ENCODE data around the gene KIZ.
"Not testable (repeated sequence)": the region's sequence is repeated elsewhere in the genome, so short reads cannot be mapped to it uniquely, and the experiment has no call there.

Gene KIZ

DNA sequence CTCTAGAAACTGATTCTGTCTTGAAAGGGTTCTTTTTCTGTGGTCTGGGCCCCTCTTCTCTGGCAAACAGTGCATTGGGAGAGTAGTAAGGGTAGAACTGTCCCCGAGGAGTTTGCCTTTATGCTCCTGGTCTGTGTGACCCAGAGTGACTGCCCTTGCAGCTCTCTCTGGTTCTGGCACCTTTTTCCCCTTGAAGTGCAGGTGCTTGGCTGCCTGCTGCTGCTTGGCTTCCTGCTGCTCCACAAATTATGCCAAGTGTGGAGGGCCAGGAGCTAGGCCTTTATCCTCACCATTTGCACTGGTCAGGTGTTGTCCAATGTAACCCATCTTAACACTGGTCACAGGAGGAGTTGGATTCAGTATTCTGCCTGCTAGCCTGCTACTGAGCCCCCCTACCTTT lies 11.2 kb downstream of the KIZ start:
- no peak for DNase-seq (ENCODE audit: low read depth in 2 of 2)

DNA sequence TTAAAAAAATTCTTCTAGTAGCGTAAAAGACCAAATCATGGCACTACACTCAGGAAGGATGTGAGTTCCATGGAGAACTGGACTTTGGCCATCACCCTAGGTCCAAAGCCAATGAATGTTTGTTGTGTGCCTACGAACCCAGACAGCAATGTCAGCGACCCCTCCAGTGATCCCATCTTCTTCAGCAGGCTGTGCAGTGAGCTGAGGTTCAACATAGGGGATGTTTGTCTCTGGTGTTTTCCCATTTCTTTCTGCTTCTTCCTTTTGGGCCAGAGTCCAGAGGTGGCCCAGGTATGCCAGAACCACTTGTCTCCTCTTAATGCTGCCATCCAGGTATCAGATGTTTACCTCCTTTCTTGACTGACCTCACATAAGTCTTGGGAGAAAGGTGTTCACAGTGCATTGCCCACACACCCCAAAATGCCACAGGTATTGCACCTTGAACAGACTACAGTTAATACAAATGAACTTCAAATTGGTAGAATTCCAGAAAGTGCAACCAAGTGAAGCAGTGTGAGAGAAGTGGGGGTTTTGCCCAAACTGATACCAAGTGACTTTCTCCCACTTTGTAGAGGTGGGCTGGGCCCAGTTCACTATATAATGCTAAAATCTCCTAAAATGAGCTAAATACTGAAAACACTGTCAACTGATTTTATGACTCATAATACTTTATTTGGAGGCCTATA lies 14.1 kb downstream of the KIZ start:
- DNase-seq (ENCODE audit: low read depth in 2 of 2): no peak

DNA sequence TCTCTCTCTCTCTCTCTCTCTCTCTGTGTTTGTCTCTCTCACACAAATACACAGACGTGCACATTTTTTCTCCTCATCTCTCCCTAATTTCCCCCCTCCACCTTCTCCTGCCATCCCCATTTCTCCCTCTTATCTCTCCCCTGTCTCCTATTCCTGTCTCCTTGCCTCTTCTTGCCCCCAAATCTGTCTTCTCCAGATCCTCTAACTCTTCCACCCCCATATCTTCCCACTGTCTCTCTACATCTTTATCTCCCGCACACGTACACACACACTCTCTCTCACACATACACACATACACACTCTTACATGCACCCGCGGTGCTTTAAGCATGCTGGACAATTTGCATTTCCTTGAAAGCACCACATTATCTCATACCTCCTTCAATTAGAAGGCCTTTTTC lies 15.9 kb downstream of the KIZ start:
- no peak for DNase-seq (ENCODE audit: low read depth in 2 of 2)

DNA sequence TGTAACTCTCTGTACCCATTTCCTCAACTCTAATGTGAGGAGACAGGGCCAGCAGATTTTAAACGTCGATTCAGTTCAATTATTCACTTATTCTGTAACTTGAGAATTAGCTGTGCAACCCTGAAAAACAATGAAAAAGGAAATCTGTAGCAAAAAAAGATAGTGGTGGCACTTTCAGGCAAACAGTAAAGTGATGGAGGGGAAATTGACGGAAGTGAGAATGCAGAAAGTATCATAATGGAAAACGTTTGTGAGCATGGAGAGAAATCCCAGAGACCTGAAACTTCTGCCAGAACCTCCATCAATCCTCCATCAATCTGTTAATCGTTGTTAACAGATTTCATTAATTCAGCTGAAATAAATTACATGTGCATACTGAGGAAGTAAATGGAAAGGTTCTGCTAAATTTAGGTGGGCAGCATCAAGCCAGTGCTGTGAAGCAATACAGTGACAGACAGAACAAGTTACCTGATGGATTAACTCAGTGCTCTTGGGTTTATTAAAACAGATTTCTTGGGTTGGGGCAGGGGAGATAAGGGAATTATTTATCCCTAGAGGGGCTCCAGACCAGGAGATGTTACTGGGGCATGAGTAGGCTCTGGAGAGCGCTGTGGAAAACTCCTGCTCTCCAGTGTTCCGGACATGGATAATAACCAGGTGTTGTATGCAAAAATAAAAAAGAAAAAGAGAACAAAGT lies 17.5 kb downstream of the KIZ start:
- DNase-seq (ENCODE audit: low read depth in 2 of 2): no peak

DNA sequence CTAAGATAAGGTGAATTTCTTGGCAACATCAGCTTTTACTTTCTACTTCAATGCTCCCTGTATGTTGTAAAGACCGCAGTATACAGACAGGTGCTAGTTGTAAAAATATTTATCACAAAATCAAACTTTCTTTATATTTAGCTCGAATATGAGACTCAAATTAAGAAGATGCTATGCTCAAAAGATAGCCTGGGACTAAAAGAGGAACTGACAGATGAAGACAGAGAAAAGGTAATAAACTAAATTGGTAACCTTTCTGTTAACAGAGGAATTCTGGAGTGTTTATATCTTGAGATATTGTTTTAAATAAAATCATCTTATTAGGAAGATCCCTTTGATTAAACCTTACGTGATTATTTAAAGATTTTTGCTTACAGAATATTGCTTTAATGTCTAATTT lies 19.5 kb downstream of the KIZ start:
- DNase-seq (ENCODE audit: low read depth in 2 of 2): no peak

DNA sequence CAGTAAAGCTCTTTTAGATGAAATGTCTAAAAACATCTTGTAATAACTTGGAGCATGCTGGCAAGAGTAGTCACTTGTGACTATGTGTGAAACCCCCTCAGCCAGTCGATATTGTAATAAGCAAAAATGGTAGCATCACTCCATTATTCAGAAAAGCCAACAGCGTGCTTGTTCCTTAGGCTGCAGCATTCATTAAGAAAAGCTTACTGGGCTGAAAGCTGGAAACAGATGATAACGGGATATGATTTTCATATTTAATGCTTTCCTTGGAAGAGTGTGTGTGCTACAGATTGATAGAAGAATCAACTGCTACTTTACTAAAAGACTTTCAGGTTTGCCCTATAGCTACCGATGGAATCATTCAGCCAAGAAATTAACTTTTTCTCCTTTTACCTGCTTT lies 20.3 kb downstream of the KIZ start:
- DNase-seq (ENCODE audit: low read depth in 2 of 2): no peak

DNA sequence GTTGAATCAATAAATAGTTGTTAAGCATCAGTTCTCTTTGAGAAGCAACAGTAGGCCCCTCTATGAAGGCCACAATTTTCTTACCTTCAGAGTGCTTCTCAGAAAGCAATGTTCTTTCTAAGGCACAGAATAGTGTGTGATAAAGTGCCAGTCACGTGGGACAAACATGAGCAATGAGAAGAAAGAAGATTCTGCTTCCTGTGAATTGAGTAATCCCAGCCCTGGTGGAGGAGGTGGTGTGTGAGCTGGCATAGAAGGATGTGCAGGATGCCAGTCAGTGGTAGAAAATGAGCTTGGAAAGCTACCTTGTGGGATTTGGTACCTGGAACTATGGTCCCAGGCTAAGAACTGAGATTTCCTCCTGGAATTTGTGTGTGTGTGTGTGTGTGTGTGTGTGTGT lies 21.7 kb downstream of the KIZ start:
- DNase-seq (ENCODE audit: low read depth in 2 of 2): no peak

DNA sequence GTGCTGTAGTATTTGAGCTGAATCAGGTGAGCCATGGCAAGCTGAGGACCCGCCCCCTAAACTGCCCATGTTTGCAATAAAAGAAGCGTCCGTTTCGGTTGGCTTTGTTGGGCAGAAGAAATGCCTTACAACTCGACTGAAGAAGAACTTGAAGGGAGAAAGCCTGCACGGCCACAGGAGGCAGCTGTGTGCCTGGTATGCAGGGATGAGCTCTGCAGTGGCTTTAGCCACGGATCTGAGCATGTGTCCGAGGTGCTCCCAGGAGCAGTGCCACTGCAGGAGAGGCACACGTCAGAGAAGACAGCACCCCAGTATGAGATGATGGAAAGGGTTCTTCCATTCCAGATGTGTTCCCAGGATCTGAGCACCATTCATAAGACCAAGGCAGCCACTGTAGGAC lies 23.5 kb downstream of the KIZ start:
- no peak for DNase-seq (ENCODE audit: low read depth in 2 of 2)

DNA sequence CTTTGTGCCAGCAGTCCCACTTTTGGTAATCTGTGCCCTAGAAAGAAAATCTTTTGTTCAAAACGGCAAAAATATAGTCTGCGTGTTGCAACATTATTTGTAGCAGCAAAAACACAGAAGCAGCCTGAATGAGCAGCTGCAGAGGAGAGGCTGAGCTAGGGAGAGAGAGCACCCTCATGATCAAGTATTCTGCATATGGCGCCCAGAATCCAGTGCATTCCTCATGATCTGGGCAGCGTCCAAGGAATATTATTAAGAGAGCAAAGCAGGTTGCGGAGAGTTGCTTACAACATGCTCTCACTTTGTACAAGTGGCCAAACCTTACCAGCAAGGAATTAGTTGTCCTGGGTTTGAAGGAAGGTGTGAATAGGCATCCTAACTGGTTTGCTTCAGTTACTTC lies 25.9 kb downstream of the KIZ start:
- no peak for DNase-seq (ENCODE audit: low read depth in 2 of 2)

DNA sequence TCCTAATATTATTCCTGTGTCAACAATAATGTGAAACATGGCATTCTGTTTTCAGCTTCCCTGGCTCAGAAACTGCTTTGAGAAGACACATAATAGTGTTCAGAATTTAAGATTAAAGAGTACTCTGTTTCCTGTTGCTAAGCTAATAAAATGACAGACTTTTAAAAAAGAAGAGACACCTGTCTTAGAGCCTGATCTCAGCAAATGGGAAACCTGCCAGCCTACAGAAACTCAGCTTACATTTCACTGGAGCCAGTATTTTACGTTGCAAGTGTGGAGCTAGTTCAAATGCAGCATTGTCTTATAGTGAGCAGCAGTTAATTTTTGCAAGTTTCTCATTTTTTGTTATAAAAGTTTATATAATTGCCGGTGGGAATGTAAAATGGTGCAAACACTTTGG lies 28.8 kb downstream of the KIZ start:
- DNase-seq (ENCODE audit: low read depth in 2 of 2): no peak

DNA sequence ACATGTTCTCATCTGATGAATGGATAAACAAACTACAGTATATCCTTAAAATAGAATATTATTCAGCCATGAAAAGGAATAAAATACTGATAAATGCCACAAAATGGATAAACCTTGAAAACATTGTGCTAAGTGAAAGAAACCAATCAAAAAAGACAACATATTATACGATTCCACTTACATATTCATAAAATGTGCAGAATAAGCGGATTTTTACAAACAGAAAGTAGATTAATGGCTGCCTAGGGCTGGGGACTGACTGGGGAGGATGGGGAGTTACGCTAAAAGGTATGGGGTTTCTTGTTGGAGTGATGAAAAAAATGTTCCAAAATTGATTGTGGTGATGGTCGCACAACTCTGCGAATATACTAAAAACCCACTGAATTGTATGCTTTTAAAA lies 29.4 kb downstream of the KIZ start:
- DNase-seq (ENCODE audit: low read depth in 2 of 2): no peak

DNA sequence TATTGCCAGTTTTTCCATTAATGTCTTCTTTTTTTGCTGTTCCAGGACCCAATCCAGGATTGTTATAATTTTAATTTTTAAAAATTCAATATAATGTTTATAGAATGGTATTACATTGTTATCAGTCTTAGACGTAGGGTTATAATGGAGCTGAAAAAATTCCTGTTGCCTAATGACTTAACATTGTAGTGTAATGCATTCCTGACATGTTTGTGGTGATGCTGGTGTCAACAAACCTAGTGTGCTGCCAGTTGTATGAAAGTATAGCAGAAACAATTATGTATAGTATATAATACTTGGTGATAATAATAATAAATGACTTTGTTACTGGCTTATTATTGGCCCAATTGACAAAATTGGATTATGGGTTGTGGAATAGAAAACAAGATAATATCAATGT lies 30.4 kb downstream of the KIZ start:
- DNase-seq (ENCODE audit: low read depth in 2 of 2): no peak

DNA sequence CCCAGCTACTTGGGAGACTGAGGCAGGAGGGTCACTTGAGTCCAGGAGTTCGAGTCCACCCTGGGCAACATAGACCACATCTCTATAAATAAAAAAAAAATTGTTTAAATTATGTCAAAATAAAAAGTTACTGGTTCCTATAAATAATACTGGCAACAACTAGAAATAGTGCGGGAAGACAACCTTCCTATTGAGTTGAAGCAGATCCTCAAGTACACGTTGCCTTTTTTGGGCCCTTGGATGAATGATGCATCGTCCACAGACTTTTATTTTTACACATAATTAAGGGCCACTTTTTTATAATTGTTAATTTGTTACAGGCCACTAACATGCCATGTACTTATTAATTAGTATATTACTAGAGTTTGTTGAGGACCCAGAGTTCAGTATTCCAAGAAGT lies 31.1 kb downstream of the KIZ start:
- DNase-seq (ENCODE audit: low read depth in 2 of 2): no peak

DNA sequence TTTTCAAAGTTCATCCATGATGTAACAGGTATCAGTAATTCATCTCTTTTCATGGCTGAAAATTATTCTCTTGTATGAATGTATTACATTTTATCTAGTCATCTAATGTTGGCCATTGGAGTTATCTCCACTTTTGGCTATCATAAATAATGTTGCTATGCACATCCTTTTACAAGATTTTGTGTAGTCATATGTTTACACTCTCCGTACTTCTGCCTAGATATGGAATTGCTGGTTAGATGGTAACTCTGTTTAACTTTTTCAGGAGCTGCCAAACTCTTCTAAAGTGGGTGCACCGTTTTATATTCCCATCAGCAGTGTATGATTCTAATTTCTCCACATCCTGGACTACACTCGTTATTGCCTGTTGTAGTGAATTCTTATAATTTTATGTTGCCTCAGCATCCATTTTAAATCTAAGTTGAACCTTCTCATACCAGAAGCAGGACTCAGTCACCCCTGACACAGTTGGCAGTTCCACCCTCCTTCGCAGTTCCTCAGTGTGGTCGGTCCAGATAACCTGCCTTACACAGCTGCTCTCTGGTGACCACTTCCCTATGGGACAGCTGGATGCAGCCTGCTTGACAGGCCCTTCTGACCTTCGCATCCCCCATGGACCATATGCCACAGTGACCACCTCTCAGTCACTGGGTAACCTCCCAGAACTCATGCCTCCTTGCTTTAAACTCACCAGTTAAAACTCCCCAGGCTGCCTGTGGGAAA lies 33.9 kb downstream of the KIZ start:
- DNase-seq (ENCODE audit: low read depth in 2 of 2): no peak

DNA sequence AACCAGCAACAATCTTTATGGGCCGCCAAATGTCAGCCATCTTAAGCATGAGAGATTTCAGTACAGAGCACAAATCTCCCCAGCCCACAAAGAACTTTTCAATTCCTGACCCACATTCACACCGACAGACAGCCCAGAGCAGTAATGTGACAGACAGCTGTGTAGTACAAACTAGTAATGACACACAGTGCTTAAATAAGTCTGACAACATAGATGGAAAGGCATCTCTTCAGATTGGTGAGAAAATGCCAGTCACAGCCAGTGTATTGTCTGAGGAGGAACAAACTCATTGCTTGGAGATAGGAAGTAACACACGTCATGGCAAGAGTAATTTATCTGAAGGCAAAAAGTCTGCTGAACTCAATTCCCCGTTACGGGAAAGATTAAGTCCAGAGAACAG lies 36.0 kb downstream of the KIZ start:
- no peak for DNase-seq (ENCODE audit: low read depth in 2 of 2)

DNA sequence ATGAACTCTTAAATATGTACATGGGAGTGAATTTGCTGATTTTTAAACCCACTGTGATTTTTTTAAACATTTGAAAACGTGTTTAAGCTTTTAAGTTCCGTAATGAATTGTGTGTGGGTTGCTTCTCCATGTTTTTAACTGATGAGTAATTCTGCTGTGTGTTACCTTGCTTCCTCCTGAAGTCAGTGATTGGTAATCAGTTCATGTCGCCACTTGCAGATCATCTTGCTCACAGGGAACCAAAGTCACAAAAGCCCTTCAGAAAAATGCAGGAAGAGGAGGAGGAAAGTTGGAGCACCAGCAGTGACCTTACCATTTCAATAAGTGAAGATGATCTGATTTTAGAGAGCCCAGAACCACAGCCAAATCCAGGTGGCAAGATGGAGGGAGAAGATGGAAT lies 36.7 kb downstream of the KIZ start:
- no peak for DNase-seq (ENCODE audit: low read depth in 2 of 2)

DNA sequence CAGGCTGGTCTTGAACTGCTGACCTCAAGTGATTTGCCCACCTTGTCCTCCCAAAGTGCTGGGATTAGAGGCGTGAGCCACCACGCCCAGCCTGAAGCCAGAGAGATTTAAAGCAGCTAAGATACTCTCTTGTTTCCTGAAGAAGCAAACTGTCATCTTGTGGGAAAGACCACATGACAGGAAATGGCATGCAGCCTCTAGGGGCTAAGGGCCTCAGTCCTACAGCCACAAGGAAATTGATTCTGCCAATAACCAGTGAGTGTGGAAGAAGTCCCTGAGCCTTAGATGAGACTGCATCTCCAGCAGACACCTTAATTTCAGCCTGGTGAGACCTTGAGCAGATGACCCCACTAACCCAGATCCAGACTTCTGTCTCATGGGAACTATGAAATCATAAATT lies 40.9 kb downstream of the KIZ start:
- DNase-seq (ENCODE audit: low read depth in 2 of 2): no peak

DNA sequence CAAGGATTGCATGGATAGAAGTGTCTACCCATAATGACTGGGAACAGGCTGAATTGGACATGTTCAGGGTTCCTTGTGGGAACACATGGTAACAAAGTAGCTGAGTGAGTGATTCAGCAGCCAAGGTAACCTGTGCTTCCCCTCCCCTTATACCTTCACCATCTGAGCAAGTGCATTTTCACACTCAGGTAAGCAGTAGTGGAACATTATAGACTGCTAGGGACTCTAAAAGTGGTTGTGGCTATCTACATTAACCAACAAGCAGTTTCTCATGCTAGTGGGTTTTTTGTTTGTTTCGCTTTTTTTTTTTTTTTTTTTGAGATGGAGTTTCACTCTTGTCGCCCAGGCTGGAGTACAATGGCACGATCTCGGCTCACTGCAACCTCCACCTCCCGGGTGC lies 41.4 kb downstream of the KIZ start:
- DNase-seq (ENCODE audit: low read depth in 2 of 2): no peak

DNA sequence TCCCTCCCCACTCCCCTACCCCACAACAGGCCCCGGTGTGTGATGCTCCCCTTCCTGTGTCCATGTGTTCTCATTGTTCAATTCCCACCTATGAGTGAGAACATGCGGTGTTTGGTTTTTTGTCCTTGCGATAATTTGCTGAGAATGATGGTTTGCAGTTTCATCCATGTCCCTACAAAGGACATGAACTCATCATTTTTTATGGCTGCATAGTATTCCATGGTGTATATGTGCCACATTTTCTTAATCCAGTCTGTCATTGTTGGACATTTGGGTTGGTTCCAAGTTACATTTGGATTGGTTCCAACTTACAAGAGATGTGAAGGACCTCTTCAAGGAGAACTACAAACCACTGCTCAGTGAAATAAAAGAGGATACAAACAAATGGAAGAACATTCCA lies 42.2 kb downstream of the KIZ start:
- DNase-seq (ENCODE audit: low read depth in 2 of 2): not testable (repeated sequence)

DNA sequence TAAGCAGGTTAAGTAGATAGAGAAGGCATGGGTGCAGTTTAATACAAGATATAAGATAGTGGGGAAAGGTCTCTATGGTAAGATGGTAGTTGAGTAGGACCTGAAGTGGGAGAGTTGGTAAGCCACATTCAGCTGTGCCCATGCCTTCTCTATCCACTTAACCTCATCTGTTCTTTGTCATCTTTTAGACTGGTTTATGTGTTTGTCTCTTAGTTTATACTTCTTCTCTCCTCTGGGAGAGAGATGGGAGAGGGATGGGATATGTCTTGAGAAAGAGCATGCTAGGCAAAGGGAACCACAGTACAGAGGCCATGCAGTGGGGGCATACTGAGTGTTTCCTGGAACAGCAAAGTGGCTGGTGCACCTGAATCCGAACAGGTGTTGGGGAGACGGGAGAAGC lies 46.7 kb downstream of the KIZ start:
- DNase-seq (ENCODE audit: low read depth in 2 of 2): no peak

DNA sequence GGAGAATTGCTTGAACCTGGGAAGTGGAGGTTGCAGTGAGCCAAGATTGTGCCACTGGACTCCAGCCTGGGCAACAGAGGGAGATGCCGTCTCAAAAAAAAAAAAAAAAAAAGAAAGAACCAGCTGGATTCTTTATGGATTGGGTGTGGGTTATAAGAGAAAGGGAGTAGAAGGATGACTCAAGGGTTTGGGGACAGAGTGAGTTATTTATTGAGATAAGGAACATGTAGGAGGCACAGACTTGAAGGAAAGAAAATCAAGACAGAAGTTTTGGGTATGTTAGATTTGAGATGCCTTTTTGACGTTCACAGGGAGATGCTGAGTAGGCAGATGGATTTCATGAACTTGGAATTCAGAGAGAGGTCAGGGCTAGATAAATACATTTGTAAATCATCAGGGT lies 47.6 kb downstream of the KIZ start:
- no peak for DNase-seq (ENCODE audit: low read depth in 2 of 2)

DNA sequence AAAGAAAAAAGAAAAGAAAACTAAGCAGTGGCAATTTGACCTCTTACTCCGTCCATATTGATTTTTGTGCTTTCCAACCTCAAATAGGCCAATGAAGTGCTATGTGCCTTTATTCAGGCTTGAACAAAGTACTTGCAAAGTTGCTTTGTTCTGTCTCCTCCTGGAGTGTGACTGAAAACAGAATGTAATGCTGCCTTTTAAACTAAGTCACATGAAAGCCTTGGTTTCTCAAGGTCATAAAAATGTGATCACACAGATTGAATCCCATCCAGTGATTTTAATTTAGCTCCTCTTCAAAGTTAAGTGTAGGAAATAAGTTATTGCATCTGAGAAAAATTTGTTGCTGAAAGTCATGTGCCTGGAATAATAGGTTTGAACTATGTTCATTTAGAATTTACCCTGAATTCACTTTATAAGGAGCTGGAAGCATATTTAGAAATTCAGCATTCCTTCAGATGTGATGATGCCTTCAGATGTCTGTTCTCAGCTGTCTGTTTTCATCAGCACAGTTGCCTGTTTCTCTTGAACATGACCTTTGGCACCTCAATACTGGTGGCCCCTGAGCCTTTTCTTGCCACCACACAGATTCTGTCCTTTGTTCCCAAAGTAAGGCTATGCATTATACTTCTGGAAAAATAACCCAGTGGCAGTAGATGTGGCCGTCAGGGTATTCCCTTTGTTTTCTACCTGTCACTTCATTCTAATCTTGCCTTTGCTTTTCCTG lies 48.8 kb downstream of the KIZ start:
- DNase-seq (ENCODE audit: low read depth in 2 of 2): no peak

DNA sequence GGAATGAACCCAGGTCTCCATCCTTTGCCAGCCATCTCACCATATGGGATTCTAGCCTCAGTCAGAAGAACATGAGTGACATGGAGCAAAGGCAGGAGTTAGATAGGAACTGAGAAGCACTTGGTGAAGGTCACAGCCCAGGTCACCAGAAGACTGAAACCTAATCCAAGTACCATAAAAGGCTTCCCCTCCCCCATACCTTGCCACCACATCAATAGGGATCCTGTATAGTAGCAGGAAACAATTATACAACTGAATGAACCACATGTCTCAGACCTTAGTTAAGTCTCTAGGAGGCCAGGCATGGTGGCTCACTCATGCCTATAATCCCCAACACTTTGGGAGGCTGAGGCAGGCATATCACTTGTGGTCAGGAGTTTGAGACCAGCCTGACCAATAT lies 49.6 kb downstream of the KIZ start:
- no peak for DNase-seq (ENCODE audit: low read depth in 2 of 2)

Data from stimulated activated CD8-positive, alpha-beta memory T cell treated with anti-CD3 and anti-CD28 coated beads, Interleukin-2, amount 100 ng/mL, for 1 hour (primary cell).